CD4-positive, alpha-beta T cell treated with Interleukin-4 for 4 hours (primary cell): Measurements from ENCODE around the gene CIAO2B.
"Not testable (repeated sequence)": the region's sequence is repeated elsewhere in the genome, so short reads cannot be mapped to it uniquely, and the experiment has no call there.

Experiments used
- DNase-seq: peaks from one replicate; pipeline ENCODE4 v3.0.0-alpha.2; 2020

CIAO2B gene

DNA sequence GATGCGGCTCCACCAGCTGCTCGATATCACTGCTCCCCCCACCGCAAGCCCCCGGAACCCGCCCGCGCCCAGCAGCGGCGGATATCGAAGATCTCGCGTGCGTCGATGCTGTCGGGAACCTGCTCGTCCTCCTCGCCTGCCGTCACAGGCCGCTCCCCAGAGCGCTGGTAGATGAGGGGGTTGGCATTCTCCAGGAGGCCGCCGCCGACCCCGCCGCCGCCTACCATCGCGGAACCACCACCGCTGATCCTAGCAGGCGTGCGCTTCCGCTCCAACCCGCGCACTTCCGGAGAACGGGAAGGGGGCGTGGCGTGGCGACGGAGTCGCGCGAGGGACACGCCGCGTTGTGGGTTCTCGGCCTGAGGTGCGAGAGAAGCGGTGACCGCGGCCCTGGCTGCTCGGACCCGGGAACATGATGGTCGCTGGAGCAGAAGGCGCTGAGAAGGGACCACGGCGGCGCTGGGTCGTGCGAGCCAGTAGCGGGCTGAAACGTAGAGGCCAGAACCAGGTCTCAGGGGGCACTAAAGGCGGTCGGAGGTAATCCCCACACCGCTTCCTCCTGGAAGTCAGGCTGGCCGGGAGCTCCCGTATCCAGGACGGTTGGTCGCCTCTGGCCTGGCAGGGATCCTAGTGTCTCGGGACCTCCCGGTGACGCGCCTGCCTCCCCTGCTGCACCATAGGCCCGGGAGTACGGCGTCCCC is at the start of gene CIAO2B:
TSS of gene CIAO2B (minus strand) at position 265 of the 701 bp plus-strand sequence. CDS start at position 227, 38 bp downstream.
- peak; percentile 83 for DNase-seq

DNA sequence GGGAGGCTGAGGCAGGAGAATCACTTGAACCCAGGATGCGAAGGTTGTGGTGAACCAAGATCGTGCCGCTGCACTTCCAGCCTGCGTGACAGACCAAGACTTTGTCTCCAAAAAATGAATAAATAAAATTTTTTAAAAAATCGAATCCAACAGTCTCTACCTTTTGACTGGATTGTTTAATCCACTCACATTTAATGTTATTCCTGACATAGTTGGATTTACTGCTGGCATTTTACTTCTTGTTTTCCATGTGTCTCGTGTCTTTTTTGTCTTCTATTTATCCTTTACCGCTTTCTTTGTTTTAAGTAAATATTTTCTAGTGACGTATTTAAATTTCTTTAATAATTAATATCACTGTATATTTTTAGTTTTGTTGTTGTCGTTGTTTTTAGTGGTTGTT is 48.8 kb upstream of the CIAO2B start:
- no peak for DNase-seq

DNA sequence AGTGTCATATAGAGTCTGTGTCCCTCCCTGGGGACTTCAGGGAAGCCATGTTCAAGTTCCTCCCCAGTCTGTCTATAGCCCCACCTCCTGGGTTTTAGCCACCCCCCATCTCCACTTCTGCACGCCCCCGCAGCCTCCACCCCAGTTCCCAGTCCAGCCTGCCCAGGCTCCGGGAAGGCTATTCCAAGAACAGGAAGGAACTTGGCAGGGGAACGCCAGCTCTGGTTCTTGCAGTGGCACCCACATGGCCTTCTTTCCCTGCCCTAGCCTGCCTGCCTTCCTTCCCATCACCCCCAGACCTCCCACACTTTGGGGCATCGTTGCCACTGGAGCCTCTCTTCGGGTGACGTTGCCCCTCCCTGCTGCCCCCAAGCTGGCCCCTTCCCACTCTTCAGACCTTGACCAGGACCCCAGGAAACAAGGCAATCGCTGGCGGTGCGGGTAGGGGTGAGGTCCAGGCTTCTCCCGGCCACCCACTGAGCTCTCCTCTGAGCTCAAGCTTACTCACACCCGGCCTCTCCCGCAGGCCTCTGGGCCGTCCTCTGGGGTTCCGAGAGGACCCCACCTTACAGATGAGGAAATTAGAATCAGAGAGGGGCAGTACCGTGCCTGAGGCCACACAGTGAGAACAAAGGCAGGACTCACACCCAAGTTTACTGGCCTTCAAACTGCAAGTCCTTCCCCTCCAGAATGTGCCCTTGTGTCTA is 45.0 kb upstream of the CIAO2B start:
- DNase-seq = no peak

DNA sequence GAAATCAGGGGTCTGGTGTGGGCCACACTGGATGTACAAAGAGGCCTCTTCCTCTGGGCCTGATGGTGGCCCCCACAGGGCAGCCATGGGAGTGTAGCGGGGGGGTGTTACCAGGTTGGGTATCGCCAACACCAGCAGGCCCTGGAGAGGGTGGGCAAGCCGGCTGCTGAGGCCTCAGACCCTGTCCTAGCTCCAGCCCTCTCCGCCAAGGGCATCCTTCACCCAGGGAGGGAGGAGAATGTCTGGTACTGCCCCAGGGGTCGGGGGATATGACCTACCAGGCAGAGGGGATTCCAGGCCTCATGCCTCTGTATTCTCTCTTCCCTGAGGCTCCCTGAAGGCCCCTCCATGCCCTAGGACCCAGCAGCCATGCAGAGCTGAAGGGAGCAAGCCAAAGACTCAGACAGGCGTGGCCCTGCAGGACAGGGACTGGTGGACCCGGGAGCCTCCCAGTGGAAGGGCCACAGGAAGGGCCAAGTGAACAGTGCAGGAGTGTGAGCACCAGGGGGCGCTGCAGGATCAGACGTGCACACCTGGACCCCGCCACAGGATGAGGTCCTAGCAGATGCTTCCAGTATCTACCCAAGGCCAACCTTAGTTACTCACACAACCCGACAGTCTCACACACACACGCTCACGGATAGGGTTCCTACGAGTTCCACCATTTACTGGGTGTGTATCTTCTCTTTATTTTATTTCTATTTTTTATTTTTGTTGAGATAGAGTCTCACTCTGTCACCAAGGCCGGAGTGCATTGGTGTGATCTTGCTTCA is 43.3 kb upstream of the CIAO2B start:
- DNase-seq = peak; percentile 84

DNA sequence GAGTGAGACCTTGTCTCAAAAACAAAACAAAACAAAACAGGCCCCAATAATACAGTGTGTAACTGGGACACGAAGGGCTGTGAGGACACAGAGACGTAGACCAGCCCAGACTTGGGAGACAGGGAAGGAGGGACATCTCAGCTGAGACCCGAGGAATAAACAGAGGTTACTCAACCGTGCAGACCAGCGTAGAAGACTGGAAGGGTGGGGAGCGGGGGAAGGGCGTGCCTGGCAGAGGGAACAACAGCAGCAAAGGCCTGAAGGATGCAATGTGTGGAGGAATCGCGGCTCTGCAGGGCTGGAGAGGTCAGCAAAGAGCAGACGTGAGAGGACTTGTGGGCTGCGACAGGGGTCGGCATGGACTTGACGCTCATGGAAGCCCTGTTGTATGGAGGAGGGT is 42.5 kb upstream of the CIAO2B start:
- DNase-seq = no peak

DNA sequence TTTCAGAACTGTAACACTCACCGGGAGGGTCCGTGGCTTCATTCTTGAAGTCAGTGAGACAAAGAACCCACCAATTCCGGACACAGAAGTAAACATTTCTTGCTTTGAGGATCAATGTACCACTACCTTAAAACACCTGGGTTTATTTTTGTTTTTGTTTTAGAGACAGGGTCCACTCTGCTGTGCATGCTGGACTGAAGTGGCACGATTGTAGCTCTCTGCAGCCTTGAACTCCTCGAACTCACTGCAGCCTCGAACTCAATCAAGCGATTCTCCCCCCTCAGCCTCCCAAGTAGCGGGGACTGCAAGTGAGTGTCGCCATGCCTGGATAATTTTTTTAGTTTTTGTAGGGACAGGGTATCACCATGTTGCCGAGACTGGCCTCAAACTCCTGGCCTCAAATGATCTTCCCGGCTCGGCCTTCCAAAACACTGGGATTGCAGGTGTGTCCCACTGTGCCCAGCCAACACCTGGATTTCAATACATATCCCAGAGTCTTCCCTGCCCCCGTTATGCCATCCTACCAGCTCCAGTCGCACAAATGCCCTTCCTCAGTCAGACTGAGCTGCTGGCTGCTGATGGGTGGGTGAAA is 41.2 kb upstream of the CIAO2B start:
- DNase-seq = no peak

DNA sequence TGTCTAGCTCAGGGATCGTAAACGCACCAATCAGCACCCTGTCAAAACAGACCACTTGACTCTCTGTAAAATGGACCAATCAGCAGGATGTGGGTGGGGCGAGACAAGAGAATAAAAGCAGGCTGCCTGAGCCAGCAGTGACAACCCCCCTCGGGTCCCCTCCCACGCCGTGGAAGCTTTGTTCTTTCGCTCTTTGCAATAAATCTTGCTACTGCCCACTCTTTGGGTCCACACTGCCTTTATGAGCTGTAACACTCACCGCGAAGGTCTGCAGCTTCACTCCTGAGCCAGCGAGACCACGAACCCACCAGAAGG is 40.7 kb upstream of the CIAO2B start:
- DNase-seq = peak; percentile 53

DNA sequence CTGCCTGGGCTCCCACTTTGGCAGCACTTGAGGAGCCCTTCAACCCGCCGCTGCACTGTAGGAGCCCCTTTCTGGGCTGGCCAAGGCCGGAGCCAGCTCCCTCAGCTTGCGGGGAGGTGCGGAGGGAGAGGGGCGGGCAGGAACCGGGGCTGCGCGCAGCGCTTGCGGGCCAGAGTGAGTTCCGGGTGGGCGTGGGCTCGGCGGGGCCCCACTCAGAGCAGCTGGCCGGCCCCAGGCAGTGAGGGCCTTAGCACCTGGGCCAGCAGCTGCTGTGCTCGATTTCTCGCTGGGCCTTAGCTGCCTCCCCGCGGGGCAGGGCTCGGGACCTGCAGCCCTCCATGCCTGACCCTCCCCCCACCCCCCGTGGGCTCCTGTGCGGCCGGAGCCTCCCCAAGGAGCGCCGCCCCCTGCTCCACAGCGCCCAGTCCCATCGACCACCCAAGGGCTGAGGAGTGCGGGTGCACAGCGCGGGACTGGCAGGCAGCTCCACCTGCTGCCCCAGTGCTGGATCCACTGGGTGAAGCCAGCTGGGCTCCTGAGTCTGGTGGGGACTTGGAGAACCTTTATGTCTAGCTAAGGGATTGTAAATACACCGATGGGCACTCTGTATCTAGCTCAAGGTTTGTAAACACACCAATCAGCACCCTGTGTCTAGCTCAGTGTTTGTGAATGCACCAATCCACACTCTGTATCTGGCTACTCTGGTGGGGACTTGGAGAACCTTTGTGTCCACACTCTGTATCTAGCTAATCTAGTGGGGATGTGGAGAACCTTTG is 40.1 kb upstream of the CIAO2B start:
- not testable (repeated sequence) for DNase-seq

DNA sequence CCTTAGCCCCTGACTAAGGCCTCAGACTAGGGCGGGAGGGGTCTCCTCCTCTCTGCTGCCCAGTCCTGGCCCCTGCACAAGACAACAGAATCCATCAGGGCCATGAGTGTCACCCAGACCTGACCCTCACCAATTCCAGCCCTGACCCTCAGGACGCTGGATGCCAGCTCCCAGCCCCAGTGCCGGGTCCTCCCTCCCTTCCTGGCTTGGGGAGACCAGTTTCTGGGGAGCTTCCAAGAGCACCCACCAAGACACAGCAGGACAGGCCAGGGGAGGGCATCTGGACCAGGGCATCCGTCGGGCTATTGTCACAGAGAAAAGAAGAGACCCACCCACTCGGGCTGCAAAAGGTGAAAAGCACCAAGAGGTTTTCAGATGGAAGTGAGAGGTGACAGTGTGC is 39.5 kb upstream of the CIAO2B start:
- no peak for DNase-seq

DNA sequence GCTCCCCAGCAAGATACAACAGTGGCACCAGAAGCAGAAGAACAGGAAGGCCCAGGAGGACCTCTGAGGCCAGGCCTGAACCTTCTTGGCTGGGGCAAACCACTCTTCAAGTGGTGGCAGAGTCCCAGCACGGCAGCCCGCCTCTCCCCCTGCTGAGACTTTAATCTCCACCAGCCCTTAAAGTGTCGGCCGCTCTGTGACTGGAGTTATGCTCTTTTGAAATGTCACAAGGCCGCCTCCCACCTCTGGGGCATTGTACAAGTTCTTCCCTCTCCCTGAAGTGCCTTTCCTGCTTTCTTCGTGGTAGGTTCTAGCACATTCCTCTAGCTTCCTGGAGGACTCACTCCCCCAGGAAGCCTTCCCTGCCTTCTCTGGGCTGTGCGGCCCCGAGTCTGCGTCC is 38.8 kb upstream of the CIAO2B start:
- DNase-seq = no peak

DNA sequence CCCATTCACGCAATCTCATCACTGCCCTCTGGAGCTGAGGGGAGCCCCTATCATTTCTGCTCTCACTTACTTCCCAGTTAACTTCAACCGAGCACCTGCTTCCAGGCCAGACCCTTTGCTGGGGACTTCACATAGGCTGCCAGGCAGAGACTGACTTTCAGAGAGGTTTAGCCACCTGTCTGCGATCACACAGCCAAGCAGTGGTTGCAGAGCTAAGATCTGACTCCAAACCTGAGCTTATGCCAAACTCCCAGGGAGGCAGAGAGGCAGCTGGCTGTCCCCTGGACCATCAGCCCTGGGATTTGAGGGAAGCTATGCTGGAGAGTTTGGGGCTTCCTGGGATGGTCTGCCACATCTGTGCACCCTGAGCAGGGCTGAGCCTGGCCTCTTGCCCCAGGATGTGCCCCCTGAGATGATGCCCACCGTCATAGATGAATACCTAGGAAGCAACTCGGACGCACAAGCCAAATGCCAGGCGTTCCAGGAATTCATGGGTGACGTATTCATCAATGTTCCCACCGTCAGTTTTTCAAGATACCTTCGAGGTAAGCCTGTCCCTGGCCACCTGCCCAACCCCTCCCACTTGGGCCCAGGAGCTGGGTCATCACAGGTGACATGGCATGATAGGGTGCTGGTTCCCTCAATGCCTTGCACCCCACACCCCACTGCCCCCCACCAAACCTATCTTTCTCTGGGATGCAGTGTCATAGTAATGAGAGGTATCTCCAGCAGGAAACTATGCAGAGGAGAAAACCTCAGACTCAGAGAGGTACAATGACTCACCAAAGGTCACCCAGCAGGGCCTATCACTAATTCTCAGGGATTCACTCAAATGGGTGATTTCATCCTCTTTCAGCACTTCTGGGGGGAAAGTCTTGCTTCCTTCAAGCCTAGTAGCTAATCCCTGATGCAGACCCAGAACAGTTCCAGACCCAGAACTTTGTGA is 36.8 kb upstream of the CIAO2B start:
- no peak for DNase-seq

DNA sequence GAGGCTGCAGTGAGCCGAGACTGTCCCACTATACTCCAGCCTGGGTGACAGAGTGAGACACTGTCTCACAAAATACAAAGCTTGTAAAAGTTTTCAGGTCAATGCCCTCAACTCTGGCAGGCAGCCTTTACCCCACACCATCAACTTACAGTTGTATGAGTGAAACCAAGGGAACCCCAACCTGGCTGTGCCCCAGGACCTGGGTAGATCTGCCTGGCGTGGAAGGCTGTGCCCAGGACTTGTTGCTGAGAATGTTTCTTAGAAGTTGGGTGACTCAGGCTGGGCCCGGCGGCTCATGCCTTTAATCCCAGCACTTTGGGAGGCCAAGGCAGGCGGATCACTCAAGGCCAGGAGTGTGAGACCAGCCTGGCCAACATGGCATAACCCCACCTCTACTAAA is 34.6 kb upstream of the CIAO2B start:
- DNase-seq = no peak

DNA sequence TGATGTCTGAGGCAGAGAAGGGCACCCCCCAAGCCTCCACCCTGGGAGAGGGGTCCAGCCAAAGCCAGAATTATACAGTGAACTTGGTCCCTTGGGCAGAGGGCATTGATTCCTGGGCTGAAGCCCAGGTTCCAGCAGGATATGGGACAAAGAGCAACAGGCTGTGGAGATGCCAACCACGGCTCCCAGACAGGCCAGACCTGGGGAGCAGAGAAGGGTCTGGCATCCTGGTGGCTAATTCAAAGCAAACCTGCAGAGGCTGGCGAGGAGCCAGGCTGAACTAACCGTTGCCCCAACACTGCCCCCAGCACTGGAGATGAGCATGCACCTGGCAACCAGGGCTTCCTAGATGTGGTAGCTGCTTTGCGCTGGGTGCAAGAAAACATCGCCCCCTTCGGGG is 29.8 kb upstream of the CIAO2B start:
- DNase-seq = no peak

DNA sequence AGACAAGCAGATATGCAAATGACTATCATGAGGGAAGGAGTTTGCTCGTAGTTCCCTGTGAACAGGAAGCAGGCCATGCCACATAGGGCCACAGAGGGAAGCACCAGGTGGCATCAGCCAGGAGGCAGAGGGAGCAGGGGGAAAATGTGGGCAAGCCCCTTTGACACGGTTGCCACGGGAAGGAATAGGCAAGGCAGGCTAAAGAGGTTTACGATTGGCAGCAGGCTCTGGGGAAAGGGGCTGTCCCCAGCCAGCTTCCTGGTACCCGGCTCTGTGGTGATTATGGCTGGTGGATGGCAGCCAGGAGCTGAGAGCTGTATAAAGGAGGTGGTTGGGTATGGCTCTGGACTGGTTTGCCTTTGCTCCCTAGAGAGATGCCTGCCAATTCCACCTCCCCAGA is 27.7 kb upstream of the CIAO2B start:
- no peak for DNase-seq

DNA sequence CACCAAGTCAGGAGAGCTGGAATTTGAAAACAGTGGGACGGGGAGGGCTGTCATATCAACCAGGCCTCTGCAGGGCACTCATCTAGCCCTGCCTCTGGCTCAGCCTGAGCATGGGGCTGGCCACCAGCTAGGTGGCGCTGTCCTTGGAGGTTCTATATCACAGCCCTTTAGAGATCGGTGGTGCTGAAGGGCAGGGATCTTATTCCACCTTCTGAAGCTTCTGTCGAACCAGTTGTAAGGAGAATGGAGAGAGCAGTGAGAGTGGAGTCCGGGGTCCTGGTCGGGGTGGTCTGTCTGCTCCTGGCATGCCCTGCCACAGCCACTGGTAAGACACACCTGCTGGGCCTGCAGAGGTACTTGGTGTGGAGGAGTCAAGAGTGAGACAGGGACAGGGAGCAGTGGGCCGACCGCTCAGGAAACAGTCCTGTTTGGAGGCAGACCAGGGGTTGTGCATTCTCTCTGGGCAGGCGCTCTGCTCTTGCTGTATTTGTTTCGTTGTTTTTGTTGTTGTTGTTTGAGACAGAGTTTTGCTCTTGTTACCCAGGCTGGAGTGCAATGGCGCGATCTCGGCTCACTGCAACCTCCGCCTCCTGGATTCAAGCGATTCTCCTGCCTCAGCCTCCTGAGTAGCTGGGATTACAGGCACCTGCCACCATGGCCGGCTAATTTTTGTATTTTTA is 27.0 kb upstream of the CIAO2B start, which contains the start of gene CES3:
TSS of gene CES3 (plus strand) at position 202 of the 680 bp plus-strand sequence. CDS start at position 244, 42 bp downstream.
- DNase-seq = peak; percentile 49

DNA sequence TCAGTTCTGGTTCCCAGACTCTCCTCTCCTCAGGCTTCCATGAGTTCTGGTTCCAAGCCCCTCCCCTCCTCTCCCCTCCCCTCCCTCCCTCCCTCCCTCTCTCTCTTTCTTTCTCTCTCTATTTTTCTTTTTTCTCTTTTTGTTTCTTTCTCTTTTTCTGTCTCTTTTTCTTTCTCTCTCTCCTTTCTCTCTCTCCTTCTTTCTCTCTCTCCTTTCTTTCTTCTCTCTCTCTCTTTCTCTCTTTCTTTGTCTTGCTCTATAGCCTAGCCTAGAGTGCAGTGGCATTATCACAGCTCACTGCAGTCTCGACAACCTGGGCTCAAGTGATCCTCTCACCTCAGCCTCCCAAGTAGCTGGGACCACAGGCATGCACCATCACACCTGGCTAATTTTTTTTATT is 26.1 kb upstream of the CIAO2B start:
- DNase-seq = no peak

DNA sequence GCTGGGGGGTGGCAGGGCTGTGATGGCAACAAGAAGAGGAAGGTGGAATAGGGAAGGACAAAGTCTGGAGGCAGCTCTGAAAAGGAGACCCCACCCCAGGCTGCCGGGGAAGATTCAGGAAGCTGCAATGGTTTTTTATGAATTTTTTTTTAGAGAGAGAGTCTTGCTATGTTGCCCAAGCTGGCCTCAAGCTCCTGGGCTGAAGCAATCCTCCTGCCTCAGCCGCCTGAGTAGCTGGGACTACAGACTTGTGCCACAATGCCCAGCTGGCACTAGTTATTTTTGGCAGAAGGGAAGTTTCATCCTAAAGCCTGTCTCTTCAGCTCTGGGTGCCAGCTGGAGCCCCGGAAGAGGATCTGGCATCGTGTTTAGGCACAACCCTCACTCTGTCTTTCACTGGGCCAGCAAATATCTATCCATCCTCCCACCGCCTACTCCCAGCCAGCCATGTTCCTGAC is 25.5 kb upstream of the CIAO2B start:
- DNase-seq = no peak

DNA sequence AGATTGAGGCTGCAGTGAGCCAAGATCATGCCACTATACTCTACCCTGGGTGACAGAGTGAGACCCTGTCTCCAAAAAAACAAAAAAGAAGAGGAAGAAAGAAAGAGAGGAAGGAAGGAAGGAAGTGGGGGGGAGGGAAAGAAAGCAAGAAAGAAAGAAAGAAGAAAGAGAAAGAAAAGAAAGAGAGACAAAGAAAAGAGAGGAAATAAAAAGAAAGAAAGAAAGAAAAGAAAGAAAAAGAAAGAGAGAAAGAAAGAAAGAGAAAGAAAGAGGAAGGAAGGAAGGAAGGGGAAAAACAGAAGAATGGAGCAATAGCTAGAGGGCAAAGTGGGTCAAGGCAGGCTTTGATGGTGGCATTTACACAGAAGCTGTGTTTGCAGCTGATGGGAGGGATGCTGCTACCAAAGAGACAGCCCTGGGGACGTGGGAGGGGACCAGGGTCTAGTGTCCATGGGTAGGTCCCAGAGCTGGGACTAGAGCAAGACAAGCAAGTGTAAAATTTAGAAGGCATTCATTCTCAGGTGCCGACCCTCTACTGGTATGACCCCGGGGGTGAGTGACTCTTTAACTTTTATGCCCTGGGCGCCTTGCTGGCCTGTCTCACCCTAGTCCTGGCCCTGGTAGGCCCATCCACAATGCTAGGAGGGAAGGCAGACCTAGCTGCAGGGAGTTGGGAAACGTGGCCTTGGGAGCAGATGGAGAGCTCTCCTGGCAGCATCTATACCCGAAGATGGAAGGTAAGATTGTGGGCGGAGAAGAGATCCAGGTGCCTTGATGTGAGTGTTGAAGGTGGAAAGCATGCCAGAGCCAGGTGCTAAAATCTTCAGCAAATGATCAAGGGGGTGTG is 24.9 kb upstream of the CIAO2B start:
- DNase-seq = no peak

DNA sequence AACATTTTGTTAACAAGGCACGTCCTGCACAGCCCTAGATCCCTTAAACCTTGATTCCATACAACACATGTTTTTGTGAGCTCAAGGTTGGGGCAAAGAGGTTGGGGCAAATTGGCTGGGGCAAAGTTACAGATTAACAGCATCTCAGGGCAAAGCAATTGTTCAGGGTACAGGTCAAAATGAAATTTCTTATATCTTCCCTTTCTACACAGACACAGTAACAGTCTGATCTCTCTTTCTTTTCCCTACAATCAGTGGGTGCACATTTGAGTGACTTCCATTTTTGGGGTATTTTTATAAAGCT is 21.9 kb upstream of the CIAO2B start:
- not testable (repeated sequence) for DNase-seq
